COLO829 (cell line): ENCODE data around the gene PDRG1.
"Not testable (repeated sequence)": the region's sequence is repeated elsewhere in the genome, so short reads cannot be mapped to it uniquely, and the experiment has no call there.

ENCODE experiments used
- DNase-seq: peaks from one replicate; pipeline ENCODE4 v3.0.0; 2012; ENCODE audit warnings: low spot score

Gene PDRG1

GRCh38 chr20:31926493-31926892 lies 25.4 kb downstream of the PDRG1 start:
- DNase-seq, result no peak

GRCh38 chr20:31925631-31926030 lies 26.2 kb downstream of the PDRG1 start:
- no peak for DNase-seq

- DNase-seq, result no peak
These were observed 27.3 kb downstream of the PDRG1 start for GRCh38 chr20:31924561-31924960.

- DNase-seq, result no peak
These were observed 28.2 kb downstream of the PDRG1 start for GRCh38 chr20:31923388-31924331.

GRCh38 chr20:31922588-31922987 lies 29.3 kb downstream of the PDRG1 start:
- no peak for DNase-seq

GRCh38 chr20:31922181-31922580 lies 29.7 kb downstream of the PDRG1 start:
- DNase-seq, result no peak

- DNase-seq, result not testable (repeated sequence)
These were observed 30.4 kb downstream of the PDRG1 start for GRCh38 chr20:31921480-31921879.

GRCh38 chr20:31920275-31920855 lies 31.5 kb downstream of the PDRG1 start:
- DNase-seq, result no peak

GRCh38 chr20:31919410-31920155 lies 32.3 kb downstream of the PDRG1 start:
- no peak for DNase-seq

- no peak for DNase-seq
These were observed 33.3 kb downstream of the PDRG1 start for GRCh38 chr20:31918466-31919105.

GRCh38 chr20:31917962-31918412 lies 33.9 kb downstream of the PDRG1 start:
- not testable (repeated sequence) for DNase-seq

GRCh38 chr20:31916708-31917107 lies 35.1 kb downstream of the PDRG1 start:
- no peak for DNase-seq

- no peak for DNase-seq
These were observed 36.2 kb downstream of the PDRG1 start for GRCh38 chr20:31915491-31916280.

GRCh38 chr20:31914170-31914569 lies 37.7 kb downstream of the PDRG1 start:
- no peak for DNase-seq

- no peak for DNase-seq
These were observed 38.3 kb downstream of the PDRG1 start for GRCh38 chr20:31913431-31914157.

GRCh38 chr20:31910071-31910803 lies 41.6 kb downstream of the PDRG1 start:
- DNase-seq, result no peak

- DNase-seq, result no peak
These were observed 42.4 kb downstream of the PDRG1 start for GRCh38 chr20:31909253-31910070.

- DNase-seq, result no peak
These were observed 43.4 kb downstream of the PDRG1 start for GRCh38 chr20:31908424-31908823.

- DNase-seq, result no peak
These were observed 43.8 kb downstream of the PDRG1 start for GRCh38 chr20:31908016-31908415.
